Thymus (tissue), 11 donors: ENCODE data around the gene PLA2G6. TPM values are rescaled to one million over a fixed set of nuclear protein-coding genes. Genes with fewer than 3 reads are reported as not detected.

Source experiments
- DNase-seq, 9 donors: peaks; one replicate each; pipeline ENCODE4 v3.0.0-alpha.2; 2013; ENCODE audit warnings: low spot score in 9 of 9, low read depth in 6 of 9, missing footprints in 1 of 9
- H3K27ac ChIP-seq, 2 donors: one replicate each; pipeline ENCODE4 v1.5.1; 2013; ENCODE audit warnings: control low read depth in 1 of 2, low read depth in 1 of 2, low read length in 1 of 2, mild to moderate bottlenecking in 1 of 2, moderate library complexity in 1 of 2
- H3K27me3 ChIP-seq, 2 donors: one replicate each; pipeline ENCODE4 v1.5.1; 2013; ENCODE audit warnings: low read length in 1 of 2; ENCODE audit not compliant: control insufficient read depth in 2 of 2, insufficient read depth in 1 of 2
- H3K36me3 ChIP-seq, 2 donors: one replicate each; pipeline ENCODE4 v1.5.1; 2013; ENCODE audit warnings: low read length in 1 of 2, mild to moderate bottlenecking in 1 of 2, moderate library complexity in 1 of 2; ENCODE audit not compliant: control insufficient read depth in 2 of 2, insufficient read depth in 2 of 2
- H3K4me1 ChIP-seq, 2 donors: one replicate each; pipeline ENCODE4 v1.5.1; 2013; ENCODE audit warnings: low read length in 2 of 2; ENCODE audit not compliant: control insufficient read depth in 2 of 2, insufficient read depth in 2 of 2
- H3K4me3 ChIP-seq, 2 donors: one replicate each; pipeline ENCODE4 v1.5.1; 2013; ENCODE audit warnings: low read length in 2 of 2, control low read depth in 1 of 2, mild to moderate bottlenecking in 1 of 2
- H3K9me3 ChIP-seq, 2 donors: one replicate each; pipeline ENCODE4 v1.5.1; 2013; ENCODE audit warnings: low read length in 1 of 2, mild to moderate bottlenecking in 1 of 2; ENCODE audit not compliant: control insufficient read depth in 2 of 2, insufficient read depth in 1 of 2
- WGBS: extraction: QIAGEN DNeasy Blood & Tissue Kit; methylation state at CpG from one replicate; pipeline ENCODE4 v1.1.7; 2013; 5-methylcytosine and 5-hydroxymethylcytosine counted together
- polyA plus RNA-seq: library from polyadenylated mRNA; stranded (reverse); fragments of 200-250 nt; gene quantifications from one replicate; pipeline ENCODE4 v1.2.3, GENCODE V29; 2013
- total RNA-seq: library from RNA; stranded (reverse); fragments of 120-200 nt; gene quantifications from one replicate; pipeline ENCODE4 v1.2.4, GENCODE V29; 2013
- donor health status: healthy.

Gene PLA2G6
- total and polyA plus RNA-seq, 2 donors: 25.6 to 103 TPM

DNA sequence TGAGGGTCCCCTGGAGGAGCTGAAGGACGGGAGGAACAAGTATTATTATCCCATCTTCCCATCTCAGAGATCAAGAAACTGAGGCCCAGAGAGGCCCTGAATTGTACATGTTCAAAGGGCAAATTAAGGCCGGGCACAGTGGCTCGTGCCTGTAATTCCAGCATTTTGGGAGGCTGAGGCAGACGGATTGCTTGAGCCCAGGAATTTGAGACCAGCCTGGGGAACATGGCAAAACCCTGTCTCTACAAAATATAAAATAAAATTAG is 8.1 kb downstream of the PLA2G6 start:
- no peak for DNase-seq
- Histone ChIP-seq H3K9me3 (peaks cover 0 to 5% of the 10 kb centered on the region in 2 donors), H3K27me3 (no peaks in the 10 kb centered on the region), H3K4me1 (peaks cover 3 to 23% of the 10 kb centered on the region in 2 donors), H3K27ac (no peak overlapping the region), H3K36me3 (peaks cover 3 to 13% of the 10 kb centered on the region in 2 donors), H3K4me3 (no peak overlapping the region)
- 99% methylated on average over 4 of the region's 4 CpGs for WGBS

DNA sequence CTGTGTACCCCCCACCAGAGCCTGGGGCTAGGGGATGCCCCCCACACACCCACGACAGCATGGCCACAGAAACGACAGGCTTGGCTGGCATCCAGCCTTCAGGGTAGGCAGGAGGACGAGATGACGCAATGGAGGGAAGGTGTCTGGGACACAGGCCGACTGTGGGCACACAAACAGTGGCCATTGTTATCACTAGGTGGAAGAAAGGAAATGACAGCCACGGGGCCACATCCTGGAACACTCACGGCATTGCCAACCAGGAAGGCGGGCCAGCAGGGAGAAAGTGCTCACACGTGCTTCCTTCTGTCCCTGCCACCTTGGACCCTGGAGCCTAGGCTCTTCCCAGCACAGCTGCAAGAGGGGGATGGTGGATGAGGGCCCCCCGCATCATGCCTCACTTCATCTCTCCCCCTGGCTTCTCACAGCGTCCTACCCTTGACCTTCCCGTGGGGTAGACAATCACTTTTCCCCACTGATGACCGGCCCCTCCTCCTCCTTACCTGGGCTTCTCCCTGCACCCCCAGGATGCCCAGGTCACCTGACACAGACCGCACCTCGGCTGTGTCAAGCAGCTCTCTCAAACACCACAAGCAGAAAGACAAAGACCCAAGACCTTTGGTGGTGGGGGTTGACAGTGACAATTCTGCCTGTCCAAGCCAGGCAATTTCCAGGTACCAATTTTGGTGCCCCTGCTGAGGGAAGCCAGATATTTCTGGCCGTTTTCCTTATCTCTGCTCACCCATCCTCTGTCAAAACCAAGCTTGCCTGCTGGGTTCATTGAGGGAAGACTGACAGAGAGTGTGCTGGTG is 8.6 kb downstream of the PLA2G6 start:
- Histone ChIP-seq H3K4me3 (no peak overlapping the region), H3K36me3 (peaks cover 6 to 15% of the 10 kb centered on the region in 2 donors), H3K4me1 (peaks cover 3 to 23% of the 10 kb centered on the region in 2 donors), H3K27me3 (no peaks in the 10 kb centered on the region), H3K9me3 (peaks cover 0 to 5% of the 10 kb centered on the region in 2 donors), H3K27ac (no peak overlapping the region)
- WGBS: 65% methylated on average over 16 of the region's 16 CpGs
- no peak for DNase-seq

DNA sequence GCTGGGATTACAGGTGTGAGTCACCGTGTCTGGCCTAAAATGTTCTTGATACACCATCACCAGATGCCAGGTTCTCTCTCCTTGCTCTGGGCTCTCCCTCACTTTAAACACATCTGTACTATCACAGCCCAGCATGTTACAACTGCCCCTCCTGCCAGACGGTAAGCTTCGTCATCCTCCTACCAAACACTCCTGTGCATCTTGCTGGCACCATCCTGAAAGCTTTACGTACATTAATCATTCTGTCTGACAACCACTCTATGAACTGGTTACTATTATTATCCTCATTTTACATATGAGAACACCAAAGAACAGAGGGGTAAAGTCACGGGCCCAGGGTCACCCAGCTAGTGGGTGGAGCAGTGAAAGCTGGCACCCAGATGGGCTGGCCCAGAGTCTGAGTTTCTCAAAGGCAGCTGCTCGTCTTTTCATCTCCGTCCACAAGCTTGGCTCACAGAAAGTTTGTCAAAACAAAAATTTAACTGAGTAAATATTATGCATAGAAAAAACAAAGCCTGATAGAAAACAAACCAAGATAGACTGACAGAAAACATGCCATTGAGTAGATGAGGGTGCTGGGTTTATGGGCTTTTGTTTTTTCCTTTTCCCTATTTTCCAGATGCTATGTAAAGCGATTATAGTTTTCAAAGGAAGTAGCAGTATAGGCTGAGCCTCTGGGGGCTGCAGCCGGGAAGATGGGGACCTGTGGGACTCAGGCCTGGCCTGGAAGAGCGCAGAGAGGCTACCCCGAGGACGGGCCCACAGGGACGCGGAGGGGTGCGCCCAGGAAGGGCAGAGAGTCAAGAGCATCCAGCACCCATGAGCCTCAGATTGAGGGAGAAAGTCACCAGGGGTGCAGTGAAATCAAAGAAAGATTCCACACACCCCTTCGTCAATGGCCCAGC is 9.5 kb downstream of the PLA2G6 start:
- Histone ChIP-seq H3K9me3 (peaks cover 0 to 5% of the 10 kb centered on the region in 2 donors), H3K27ac (peak overlapping the region in 1 of 2 donors; percentile 12), H3K4me3 (no peak overlapping the region), H3K27me3 (no peaks in the 10 kb centered on the region), H3K36me3 (peaks cover 15 to 22% of the 10 kb centered on the region in 2 donors), H3K4me1 (peaks cover 3 to 22% of the 10 kb centered on the region in 2 donors)
- DNase-seq: no peak
- WGBS: 86% methylated on average over 16 of the region's 16 CpGs

DNA sequence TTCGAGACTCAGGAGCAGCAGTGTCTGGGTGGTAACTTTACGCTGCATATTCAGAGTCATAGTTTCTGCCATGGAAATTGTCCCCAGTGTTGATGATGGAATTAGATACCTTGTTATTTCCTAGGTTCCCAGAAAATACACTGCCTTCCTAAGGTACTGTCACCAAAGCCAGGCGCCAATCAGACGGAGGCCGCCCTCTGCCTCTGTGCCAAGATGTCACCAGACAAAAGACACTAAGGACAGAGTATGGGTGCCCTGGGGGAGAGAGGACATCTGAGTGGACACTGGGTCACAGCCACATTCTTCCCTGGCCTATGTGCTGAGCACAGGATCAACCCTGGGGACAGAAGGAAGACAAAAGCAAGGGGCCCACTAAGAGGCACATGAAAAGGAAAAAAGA is 11.2 kb downstream of the PLA2G6 start:
- Histone ChIP-seq H3K36me3 (peaks cover 21 to 27% of the 10 kb centered on the region in 2 donors), H3K9me3 (no peaks in the 10 kb centered on the region), H3K4me1 (peaks cover 0 to 5% of the 10 kb centered on the region in 2 donors)

DNA sequence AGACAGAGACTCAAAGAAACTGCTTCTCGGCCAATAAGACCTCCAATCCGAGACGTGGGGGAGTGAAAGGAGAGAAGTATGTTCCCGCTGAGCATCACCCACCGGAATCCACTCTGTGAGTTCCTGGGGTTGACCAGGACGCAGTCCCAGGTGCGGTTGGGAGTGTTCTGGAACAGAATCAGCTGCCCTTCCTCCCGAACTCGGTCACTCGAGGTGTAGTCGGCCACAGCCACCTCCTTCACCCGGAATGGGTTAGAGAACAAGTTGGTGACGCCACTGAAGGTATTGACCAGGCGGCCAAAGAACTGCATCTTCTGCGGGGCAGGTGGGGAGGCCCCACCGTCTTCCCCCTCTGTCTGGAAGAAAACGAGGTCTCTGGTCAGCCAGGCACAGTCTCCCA is 12.5 kb downstream of the PLA2G6 start:
- no peak overlapping the region for H3K4me3 ChIP-seq
- no peak overlapping the region for H3K27ac ChIP-seq
- no peaks in the 10 kb centered on the region for H3K27me3 ChIP-seq
- peaks cover 26 to 39% of the 10 kb centered on the region in 2 donors for H3K36me3 ChIP-seq
- H3K9me3 ChIP-seq: no peaks in the 10 kb centered on the region
- no peak for DNase-seq
- 95% methylated on average over 17 of the region's 17 CpGs for WGBS
- H3K4me1 ChIP-seq: peaks cover 0 to 4% of the 10 kb centered on the region in 2 donors

More for the DNA sequence above, 11.2 kb downstream of the PLA2G6 start:
- no peak overlapping the region for H3K27ac ChIP-seq
- no peak overlapping the region for H3K4me3 ChIP-seq
- WGBS: 98% methylated on average over 5 of the region's 5 CpGs
- no peak for DNase-seq
- H3K27me3 ChIP-seq: no peaks in the 10 kb centered on the region

DNA sequence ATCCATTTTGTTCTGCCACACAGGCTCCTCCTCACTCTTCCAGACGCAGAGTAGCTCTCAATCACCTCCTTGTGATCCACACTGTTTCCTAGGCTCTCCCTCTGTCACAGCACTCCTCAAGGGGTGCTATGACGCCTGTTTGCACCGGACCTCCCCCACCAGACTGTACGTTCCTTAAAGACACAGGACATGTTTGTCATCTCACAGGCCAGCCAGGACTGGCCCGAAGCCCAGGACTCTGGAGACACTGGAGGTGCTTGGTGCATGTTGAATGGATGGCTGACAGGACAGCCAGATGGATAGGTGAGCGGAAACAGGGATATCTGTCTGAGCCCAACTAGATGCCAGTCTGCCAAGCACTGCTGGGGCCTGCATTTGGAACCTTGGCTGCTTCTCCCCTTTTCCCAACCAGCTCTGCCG is 13.6 kb downstream of the PLA2G6 start:
- Histone ChIP-seq H3K36me3 (peaks cover 28 to 42% of the 10 kb centered on the region in 2 donors), H3K27ac (peak overlapping the region in 1 of 2 donors; percentile 26), H3K9me3 (no peaks in the 10 kb centered on the region), H3K4me3 (no peak overlapping the region), H3K27me3 (no peaks in the 10 kb centered on the region), H3K4me1 (peaks cover 0 to 7% of the 10 kb centered on the region in 2 donors)
- WGBS: 94% methylated on average over 7 of the region's 7 CpGs
- no peak for DNase-seq

DNA sequence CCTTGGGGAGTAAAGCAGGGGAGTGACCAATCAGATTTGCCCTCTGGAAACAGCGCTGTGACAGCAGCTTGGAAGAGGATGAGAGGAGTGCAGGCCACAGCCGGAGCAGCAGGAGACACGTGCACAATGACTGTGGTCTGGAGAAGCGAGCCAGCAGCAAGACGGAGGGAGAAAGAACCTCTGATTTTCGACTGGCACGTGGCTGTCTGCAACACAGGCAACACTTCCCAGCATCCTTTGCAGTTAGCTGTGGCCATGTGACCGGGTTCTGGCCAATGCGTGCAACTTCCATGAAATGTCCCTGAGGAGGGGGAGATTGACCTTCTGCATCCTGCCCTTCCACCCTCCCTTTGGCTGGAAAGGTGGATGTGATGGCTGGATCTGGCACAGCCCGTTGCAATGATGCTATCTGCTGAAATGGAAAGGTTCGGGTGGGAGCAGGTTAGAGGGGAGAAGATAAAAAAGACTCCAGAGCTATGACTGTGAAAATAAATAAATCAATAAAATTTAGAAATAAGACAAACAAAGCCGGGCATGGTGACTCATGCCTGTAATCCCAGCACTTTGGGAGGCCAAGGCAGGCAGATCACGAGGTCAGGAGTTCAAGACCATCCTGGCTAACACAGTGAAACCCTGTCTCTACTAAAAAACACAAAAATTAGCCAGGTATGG is 15.6 kb downstream of the PLA2G6 start:
- DNase-seq: no peak

DNA sequence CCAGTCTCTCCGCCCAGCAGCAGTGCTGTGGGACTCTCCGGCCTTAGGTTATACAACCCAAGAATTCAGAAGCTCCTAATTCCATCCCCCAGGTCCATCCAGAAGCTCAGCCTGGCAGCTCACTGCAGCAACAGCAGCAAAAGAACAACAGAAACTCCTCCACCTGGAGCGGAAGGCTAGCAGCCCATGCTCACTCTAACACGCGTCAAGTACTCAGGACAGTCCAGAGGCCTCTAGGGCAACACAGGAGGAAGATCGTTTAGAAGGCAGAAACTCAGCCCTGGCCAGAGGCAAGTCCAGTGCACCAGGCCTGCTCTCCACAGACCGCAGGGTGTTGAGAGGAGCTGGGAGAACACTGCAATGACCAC is 17.1 kb downstream of the PLA2G6 start:
- H3K4me3 ChIP-seq: no peak overlapping the region
- WGBS: 94% methylated on average over 7 of the region's 7 CpGs
- no peak overlapping the region for H3K27ac ChIP-seq
- no peaks in the 10 kb centered on the region for H3K9me3 ChIP-seq
- peaks cover 0 to 15% of the 10 kb centered on the region in 2 donors for H3K4me1 ChIP-seq
- DNase-seq: no peak
- peaks cover 28 to 50% of the 10 kb centered on the region in 2 donors for H3K36me3 ChIP-seq
- no peaks in the 10 kb centered on the region for H3K27me3 ChIP-seq

More for the DNA sequence above, 15.6 kb downstream of the PLA2G6 start:
- no peaks in the 10 kb centered on the region for H3K9me3 ChIP-seq
- H3K27me3 ChIP-seq: no peaks in the 10 kb centered on the region
- H3K36me3 ChIP-seq: peaks cover 28 to 50% of the 10 kb centered on the region in 2 donors
- H3K4me1 ChIP-seq: peaks cover 0 to 15% of the 10 kb centered on the region in 2 donors
- 97% methylated on average over 13 of the region's 13 CpGs for WGBS
- H3K27ac ChIP-seq: no peak overlapping the region
- no peak overlapping the region for H3K4me3 ChIP-seq
